H9 (cell line): ENCODE results near the gene CTNNA3. TPM values are rescaled to one million over a fixed set of nuclear protein-coding genes. Genes with fewer than 3 reads are reported as not detected.

ENCODE experiments used
- DNase-seq: peaks from one replicate; pipeline ENCODE4 v3.0.0-alpha.2; 2017
- H2AFZ ChIP-seq: one replicate; pipeline ENCODE4 v1.6.1; 2013; ENCODE audit warnings: mild to moderate bottlenecking, low read length, control low read depth, moderate library complexity
- H2AK5ac ChIP-seq: 2 replicates; pipeline ENCODE4 v1.6.1; 2013; ENCODE audit warnings: low read length, control low read depth, mixed read lengths; ENCODE audit not compliant: insufficient read length
- H2BK120ac ChIP-seq: one replicate; pipeline ENCODE4 v1.6.1; 2013; ENCODE audit warnings: low read depth, mild to moderate bottlenecking, low read length, control low read depth, inconsistent platforms; ENCODE audit not compliant: poor library complexity, severe bottlenecking
- H2BK12ac ChIP-seq: 2 replicates; pipeline ENCODE4 v1.6.1; 2013; ENCODE audit warnings: low read length, control low read depth, mixed read lengths, low read depth; ENCODE audit not compliant: insufficient read length
- H2BK15ac ChIP-seq: 2 replicates; pipeline ENCODE4 v1.6.1; 2013; ENCODE audit warnings: low read depth, low read length, control low read depth
- H2BK20ac ChIP-seq: one replicate; pipeline ENCODE4 v1.6.1; 2013; ENCODE audit warnings: low read depth, mild to moderate bottlenecking, low read length, control low read depth, inconsistent platforms; ENCODE audit not compliant: poor library complexity, severe bottlenecking
- H2BK5ac ChIP-seq: 2 replicates; pipeline ENCODE4 v1.6.1; 2013; ENCODE audit warnings: low read length, control low read depth, mixed read lengths; ENCODE audit not compliant: insufficient read length
- H3K14ac ChIP-seq: 2 replicates; pipeline ENCODE4 v1.6.1; 2013; ENCODE audit warnings: low read length, control low read depth; ENCODE audit not compliant: insufficient read depth
- H3K18ac ChIP-seq: 2 replicates; pipeline ENCODE4 v1.6.1; 2013; ENCODE audit warnings: low read depth, mild to moderate bottlenecking, mixed read lengths, low read length, control low read depth; ENCODE audit not compliant: insufficient read length
- H3K23ac ChIP-seq: 2 replicates; pipeline ENCODE4 v1.6.1; 2013; ENCODE audit warnings: low read length, control low read depth, mixed read lengths, low read depth; ENCODE audit not compliant: insufficient read length
- H3K23me2 ChIP-seq: 2 replicates; pipeline ENCODE4 v1.6.1; 2013; ENCODE audit warnings: low read depth, mild to moderate bottlenecking, mixed read lengths, low read length, control low read depth; ENCODE audit not compliant: insufficient read length, poor library complexity, severe bottlenecking
- H3K27ac ChIP-seq: 2 replicates; pipeline ENCODE4 v1.5.1; 2013; ENCODE audit warnings: low read length, control low read depth, mixed read lengths, low read depth; ENCODE audit not compliant: insufficient read length
- H3K27me3 ChIP-seq: 2 replicates; pipeline ENCODE4 v1.6.1; 2013; ENCODE audit warnings: low read length, control low read depth, inconsistent platforms; ENCODE audit not compliant: insufficient read depth
- H3K4ac ChIP-seq: 2 replicates; pipeline ENCODE4 v1.6.1; 2013; ENCODE audit warnings: low read depth, mild to moderate bottlenecking, control low read depth, inconsistent platforms, low read length, moderate library complexity
- H3K4me1 ChIP-seq: 2 replicates; pipeline ENCODE4 v1.6.1; 2013; ENCODE audit warnings: low read length, control low read depth, inconsistent platforms; ENCODE audit not compliant: insufficient read depth
- H3K4me2 ChIP-seq: 2 replicates; pipeline ENCODE4 v1.6.1; 2013; ENCODE audit warnings: low read length, control low read depth, mixed read lengths; ENCODE audit not compliant: insufficient read length, insufficient read depth
- H3K56ac ChIP-seq: 2 replicates; pipeline ENCODE4 v1.6.1; 2013; ENCODE audit warnings: low read depth, mild to moderate bottlenecking, mixed read lengths, low read length, control low read depth; ENCODE audit not compliant: insufficient read length
- H3K79me1 ChIP-seq: 2 replicates; pipeline ENCODE4 v1.6.1; 2013; ENCODE audit warnings: low read depth, mild to moderate bottlenecking, moderate library complexity, low read length, control low read depth, inconsistent platforms; ENCODE audit not compliant: insufficient read depth, poor library complexity, severe bottlenecking
- H3K79me2 ChIP-seq: 2 replicates; pipeline ENCODE4 v1.6.1; 2013; ENCODE audit warnings: low read length, control low read depth, inconsistent platforms; ENCODE audit not compliant: insufficient read depth
- H3K9ac ChIP-seq: 2 replicates; pipeline ENCODE4 v1.6.1; 2013; ENCODE audit warnings: low read length, control low read depth, mixed read lengths; ENCODE audit not compliant: insufficient read length; ENCODE audit errors: extremely low read depth
- H3K9me3 ChIP-seq: one replicate; pipeline ENCODE4 v1.6.1; 2013; ENCODE audit warnings: low read depth, low read length, inconsistent platforms; ENCODE audit not compliant: control insufficient read depth
- H3T11ph ChIP-seq: one replicate; pipeline ENCODE4 v1.6.1; 2013; ENCODE audit warnings: mild to moderate bottlenecking, low read length, control low read depth, inconsistent platforms
- H4K20me1 ChIP-seq: one replicate; pipeline ENCODE4 v1.6.1; 2013; ENCODE audit not compliant: control insufficient read depth, insufficient read length, insufficient read depth
- H4K5ac ChIP-seq: 2 replicates; pipeline ENCODE4 v1.6.1; 2013; ENCODE audit warnings: low read depth, mild to moderate bottlenecking, mixed read lengths, low read length, control low read depth; ENCODE audit not compliant: insufficient read length
- H4K8ac ChIP-seq: replicated peaks from 2 replicates; pipeline ENCODE4 v1.6.1; 2013; ENCODE audit warnings: low read length, control low read depth, mixed read lengths, low read depth; ENCODE audit not compliant: insufficient read length
- H4K91ac ChIP-seq: 2 replicates; pipeline ENCODE4 v1.6.1; 2013; ENCODE audit warnings: low read depth, mild to moderate bottlenecking, moderate library complexity, mixed read lengths, low read length, control low read depth; ENCODE audit not compliant: insufficient read length
- H3K27ac Mint-ChIP-seq, 3 experiments: 2 replicates in 2 of 3; 3 replicates in 1 of 3; pipeline ENCODE4 v1.8.0; 2020 to 2021; ENCODE audit warnings: mixed read lengths in 3 of 3, mild to moderate bottlenecking in 1 of 3, moderate library complexity in 1 of 3
- H3K27me3 Mint-ChIP-seq: 2 replicates; pipeline ENCODE4 v1.8.0; 2021; ENCODE audit warnings: low read depth, mild to moderate bottlenecking, moderate library complexity, mixed read lengths
- H3K36me3 Mint-ChIP-seq, 3 experiments: 2 replicates in 2 of 3; 3 replicates in 1 of 3; pipeline ENCODE4 v1.8.0; 2020 to 2021; ENCODE audit warnings: low read depth in 3 of 3, mixed read lengths in 3 of 3; ENCODE audit not compliant: insufficient read depth in 1 of 3
- H3K4me1 Mint-ChIP-seq, 2 experiments: 2 replicates each; pipeline ENCODE4 v1.8.0; 2020; ENCODE audit warnings: mixed read lengths in 2 of 2
- H3K4me3 Mint-ChIP-seq, 2 experiments: 2 replicates in 1 of 2; 3 replicates in 1 of 2; pipeline ENCODE4 v1.8.0; 2020 to 2021; ENCODE audit warnings: mild to moderate bottlenecking in 2 of 2, mixed read lengths in 2 of 2, moderate library complexity in 1 of 2
- H3K9me3 Mint-ChIP-seq, 2 experiments: 2 replicates in 1 of 2; 3 replicates in 1 of 2; pipeline ENCODE4 v1.8.0; 2020; ENCODE audit warnings: mild to moderate bottlenecking in 2 of 2, mixed read lengths in 2 of 2, moderate library complexity in 1 of 2
- total RNA-seq: library from RNA; stranded (reverse); gene quantifications from 2 replicates; pipeline ENCODE4 v1.2.1, GENCODE V29; 2021
- TF ChIP-seq, protein P1 (sequence below): fragments of 200-600 bp; sonication (generic); conservative IDR thresholded peaks from 3 replicates; pipeline ENCODE4 v1.8.0; 2021; ENCODE audit warnings: antibody characterized with exemption, mild to moderate bottlenecking

CTNNA3 gene
- total RNA-seq, 1 experiment from 2014 or later = 3.3 TPM

DNA sequence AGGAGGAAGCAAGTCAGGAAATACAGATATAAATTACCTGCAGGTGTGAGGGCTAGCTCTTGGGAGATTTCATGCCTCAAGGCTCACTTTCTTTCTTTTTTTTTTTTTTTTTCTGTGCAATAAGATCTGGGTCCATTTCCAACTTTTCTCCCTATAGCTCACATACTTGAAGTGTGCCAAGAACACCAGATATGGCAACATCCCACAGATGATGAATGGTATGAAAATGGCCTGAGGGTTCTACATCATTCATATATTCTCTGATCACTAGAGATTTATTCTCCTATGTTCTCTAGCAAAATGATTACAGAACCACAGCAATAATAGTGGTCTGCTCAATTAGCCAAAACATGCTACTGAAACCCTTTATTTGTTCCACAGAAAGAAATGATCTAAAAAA is 653.0 kb downstream of the CTNNA3 start:
- Histone ChIP-seq H2BK5ac (no peak overlapping the region), H2BK15ac (no peak overlapping the region), H3K4me1 (no peaks in the 10 kb centered on the region), H2BK20ac (no peak overlapping the region), H2BK12ac (no peak overlapping the region), H3K14ac (no peak overlapping the region), H3K4me2 (no peak overlapping the region), H3K9me3 (no peaks in the 10 kb centered on the region), H4K91ac (no peak overlapping the region), H3K23ac (no peak overlapping the region), H4K20me1 (no peaks in the 10 kb centered on the region), H3K9ac (no peak overlapping the region), H2AK5ac (no peak overlapping the region), H3K23me2 (no peaks in the 10 kb centered on the region), H3K79me2 (no peaks in the 10 kb centered on the region), H4K5ac (no peak overlapping the region), H4K8ac (no peak overlapping the region), H3K27me3 (no peaks in the 10 kb centered on the region), H3K4ac (no peak overlapping the region), H3T11ph (no peak overlapping the region), H3K79me1 (no peaks in the 10 kb centered on the region), H2BK120ac (no peak overlapping the region), H3K27ac (no peak overlapping the region), H3K56ac (no peak overlapping the region), H3K18ac (no peak overlapping the region), H2AFZ (no peak overlapping the region)
- Mint-ChIP-seq H3K36me3 (no peaks in the 10 kb centered on the region), H3K27me3 (no peaks in the 10 kb centered on the region), H3K27ac (no peak overlapping the region), H3K9me3 (no peaks in the 10 kb centered on the region), H3K4me1 (no peaks in the 10 kb centered on the region), H3K4me3 (no peak overlapping the region)
- DNase-seq = no peak
- TF ChIP-seq, protein P1, sequence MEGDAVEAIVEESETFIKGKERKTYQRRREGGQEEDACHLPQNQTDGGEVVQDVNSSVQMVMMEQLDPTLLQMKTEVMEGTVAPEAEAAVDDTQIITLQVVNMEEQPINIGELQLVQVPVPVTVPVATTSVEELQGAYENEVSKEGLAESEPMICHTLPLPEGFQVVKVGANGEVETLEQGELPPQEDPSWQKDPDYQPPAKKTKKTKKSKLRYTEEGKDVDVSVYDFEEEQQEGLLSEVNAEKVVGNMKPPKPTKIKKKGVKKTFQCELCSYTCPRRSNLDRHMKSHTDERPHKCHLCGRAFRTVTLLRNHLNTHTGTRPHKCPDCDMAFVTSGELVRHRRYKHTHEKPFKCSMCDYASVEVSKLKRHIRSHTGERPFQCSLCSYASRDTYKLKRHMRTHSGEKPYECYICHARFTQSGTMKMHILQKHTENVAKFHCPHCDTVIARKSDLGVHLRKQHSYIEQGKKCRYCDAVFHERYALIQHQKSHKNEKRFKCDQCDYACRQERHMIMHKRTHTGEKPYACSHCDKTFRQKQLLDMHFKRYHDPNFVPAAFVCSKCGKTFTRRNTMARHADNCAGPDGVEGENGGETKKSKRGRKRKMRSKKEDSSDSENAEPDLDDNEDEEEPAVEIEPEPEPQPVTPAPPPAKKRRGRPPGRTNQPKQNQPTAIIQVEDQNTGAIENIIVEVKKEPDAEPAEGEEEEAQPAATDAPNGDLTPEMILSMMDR = no peak
